Sigmoid colon (tissue), 7 donors: ENCODE data around the gene SLC2A13. TPM values are rescaled to one million over a fixed set of nuclear protein-coding genes. Genes with fewer than 3 reads are reported as not detected.

Experiments used
- DNase-seq: peaks from one replicate; pipeline ENCODE4 v3.0.0-alpha.2; 2019
- H3K27ac ChIP-seq, 4 donors: fragments of 200-600 bp; sonication (generic); one replicate each; pipeline ENCODE4 v1.5.1; 2016 to 2019; ENCODE audit warnings: mild to moderate bottlenecking in 1 of 4
- H3K27me3 ChIP-seq, 3 donors: fragments of 200-600 bp; sonication (generic); one replicate each; pipeline ENCODE4 v1.5.1; 2019; ENCODE audit warnings: mild to moderate bottlenecking in 1 of 3
- H3K36me3 ChIP-seq, 4 donors: fragments of 200-600 bp; sonication (generic); one replicate each; pipeline ENCODE4 v1.5.1; 2016 to 2019
- H3K4me1 ChIP-seq, 4 donors: fragments of 200-600 bp; sonication (generic); one replicate each; pipeline ENCODE4 v1.5.1; 2017 to 2019
- H3K4me3 ChIP-seq, 4 donors: fragments of 200-600 bp; sonication (generic); one replicate each; pipeline ENCODE4 v1.5.1; 2017 to 2019; ENCODE audit warnings: mild to moderate bottlenecking in 2 of 4, moderate library complexity in 1 of 4
- H3K9me3 ChIP-seq, 4 donors: fragments of 200-600 bp in 3 of 4; sonication (generic) in 3 of 4; one replicate each; pipeline versions ENCODE4 v1.5.1 to v1.6.1; 2013 to 2019
- EP300 ChIP-seq, 4 donors: sonication (generic); formaldehyde crosslinking; IDR thresholded peaks; one replicate each; pipeline ENCODE4 v1.6.1; 2017; ENCODE audit warnings: antibody characterized with exemption in 4 of 4
- POLR2A ChIP-seq, 2 donors: fragments of 450-650 bp; IDR thresholded peaks; one replicate each; pipeline ENCODE4 v1.6.1; 2016; ENCODE audit warnings: antibody characterized with exemption in 2 of 2, mild to moderate bottlenecking in 2 of 2, moderate library complexity in 2 of 2
- POLR2AphosphoS5 ChIP-seq, 4 donors: sonication (generic); formaldehyde crosslinking; IDR thresholded peaks; one replicate each; pipeline ENCODE4 v1.6.1; 2017; ENCODE audit warnings: antibody characterized with exemption in 4 of 4
- WGBS, 2 donors: extraction: QIAGEN DNeasy Blood & Tissue Kit; methylation state at CpG; one replicate each; pipeline ENCODE4 v1.1.7; 2013; 5-methylcytosine and 5-hydroxymethylcytosine counted together
- intact Hi-C: fragments of 100-400 bp; cut with DNase I; formaldehyde crosslinking; loops from one replicate; pipeline ENCODE4 v1.15.1; 2023
- polyA plus RNA-seq, 3 donors: library from polyadenylated mRNA; stranded (reverse); fragments of 200-250 nt; gene quantifications; one replicate each; pipeline ENCODE4 v1.2.3, GENCODE V29; 2013
- total RNA-seq, 4 donors: library from RNA; depleted of rRNA; stranded (reverse); fragments of >200 nt; gene quantifications; one replicate each; pipeline ENCODE4 v1.1.0, GENCODE V29; 2016
- TF ChIP-seq, protein P1 (sequence below), 4 experiments: fragments of 450-650 bp in 3 of 4; fragments of 200-600 bp in 1 of 4; IDR thresholded peaks; one replicate each; pipeline ENCODE4 v1.5.1; 2016 to 2019; ENCODE audit warnings: antibody characterized with exemption in 4 of 4, mild to moderate bottlenecking in 3 of 4, moderate library complexity in 2 of 4
- donor health status: healthy with polysubstance abuse.
- donor health status: Bipolar disorder and iron deficiency.
- donor health status: healthy.

The SLC2A13 gene
- total and polyA plus RNA-seq, 7 donors: 1.8 to 32.3 (median 20.2) TPM

DNA sequence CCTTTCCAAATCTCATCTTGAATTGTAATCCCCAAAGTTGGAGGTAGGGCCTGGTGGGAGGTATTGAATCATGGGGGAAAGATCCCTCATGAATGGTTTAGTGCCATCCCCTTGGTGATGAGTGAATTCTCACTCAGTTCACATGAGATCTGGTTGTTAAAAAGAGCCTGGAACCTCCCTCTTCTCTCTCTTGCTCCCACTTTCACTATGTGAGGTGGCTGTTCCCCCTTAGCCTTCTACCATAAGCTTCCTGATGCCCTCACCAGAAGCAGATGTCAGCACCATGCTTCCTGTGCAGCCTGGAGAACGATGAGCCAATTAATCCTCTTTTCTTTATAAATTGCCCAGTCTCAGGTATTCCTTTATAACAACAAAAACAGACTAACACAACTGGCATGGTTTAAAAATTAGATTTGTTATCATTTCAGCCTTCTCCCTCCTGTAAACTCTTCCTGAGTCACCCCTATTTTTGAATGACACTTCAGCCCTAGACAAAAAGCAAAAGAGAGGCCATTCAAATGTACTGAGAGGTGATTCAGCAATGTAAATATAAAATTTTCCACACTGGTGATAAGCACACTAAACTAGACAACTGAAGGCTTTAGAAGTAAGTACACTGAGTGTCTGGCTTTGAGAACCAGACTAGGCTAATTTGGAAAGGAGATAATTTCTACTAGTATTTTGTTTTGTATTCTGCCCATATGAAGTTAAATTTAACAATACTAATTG, 274.1 kb downstream of the SLC2A13 start:
- Histone ChIP-seq H3K27me3 (no peaks in the 10 kb centered on the region), H3K36me3 (no peaks in the 10 kb centered on the region), H3K4me3 (no peak overlapping the region), H3K4me1 (no peaks in the 10 kb centered on the region), H3K27ac (no peak overlapping the region), H3K9me3 (no peaks in the 10 kb centered on the region)
- intact Hi-C loops: no loop called here
- 35 to 43% methylated on average over 1 of the region's 1 CpG for WGBS, 2 donors
- TF ChIP-seq EP300 (IDR thresholded peaks at IDR 0.05) (no peak), POLR2AphosphoS5 (IDR thresholded peaks at IDR 0.05) (no peak), POLR2A (IDR thresholded peaks at IDR 0.05) (no peak)
- TF ChIP-seq, protein P1, sequence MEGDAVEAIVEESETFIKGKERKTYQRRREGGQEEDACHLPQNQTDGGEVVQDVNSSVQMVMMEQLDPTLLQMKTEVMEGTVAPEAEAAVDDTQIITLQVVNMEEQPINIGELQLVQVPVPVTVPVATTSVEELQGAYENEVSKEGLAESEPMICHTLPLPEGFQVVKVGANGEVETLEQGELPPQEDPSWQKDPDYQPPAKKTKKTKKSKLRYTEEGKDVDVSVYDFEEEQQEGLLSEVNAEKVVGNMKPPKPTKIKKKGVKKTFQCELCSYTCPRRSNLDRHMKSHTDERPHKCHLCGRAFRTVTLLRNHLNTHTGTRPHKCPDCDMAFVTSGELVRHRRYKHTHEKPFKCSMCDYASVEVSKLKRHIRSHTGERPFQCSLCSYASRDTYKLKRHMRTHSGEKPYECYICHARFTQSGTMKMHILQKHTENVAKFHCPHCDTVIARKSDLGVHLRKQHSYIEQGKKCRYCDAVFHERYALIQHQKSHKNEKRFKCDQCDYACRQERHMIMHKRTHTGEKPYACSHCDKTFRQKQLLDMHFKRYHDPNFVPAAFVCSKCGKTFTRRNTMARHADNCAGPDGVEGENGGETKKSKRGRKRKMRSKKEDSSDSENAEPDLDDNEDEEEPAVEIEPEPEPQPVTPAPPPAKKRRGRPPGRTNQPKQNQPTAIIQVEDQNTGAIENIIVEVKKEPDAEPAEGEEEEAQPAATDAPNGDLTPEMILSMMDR (IDR thresholded peaks at IDR 0.05): no peak
- no peak for DNase-seq

DNA sequence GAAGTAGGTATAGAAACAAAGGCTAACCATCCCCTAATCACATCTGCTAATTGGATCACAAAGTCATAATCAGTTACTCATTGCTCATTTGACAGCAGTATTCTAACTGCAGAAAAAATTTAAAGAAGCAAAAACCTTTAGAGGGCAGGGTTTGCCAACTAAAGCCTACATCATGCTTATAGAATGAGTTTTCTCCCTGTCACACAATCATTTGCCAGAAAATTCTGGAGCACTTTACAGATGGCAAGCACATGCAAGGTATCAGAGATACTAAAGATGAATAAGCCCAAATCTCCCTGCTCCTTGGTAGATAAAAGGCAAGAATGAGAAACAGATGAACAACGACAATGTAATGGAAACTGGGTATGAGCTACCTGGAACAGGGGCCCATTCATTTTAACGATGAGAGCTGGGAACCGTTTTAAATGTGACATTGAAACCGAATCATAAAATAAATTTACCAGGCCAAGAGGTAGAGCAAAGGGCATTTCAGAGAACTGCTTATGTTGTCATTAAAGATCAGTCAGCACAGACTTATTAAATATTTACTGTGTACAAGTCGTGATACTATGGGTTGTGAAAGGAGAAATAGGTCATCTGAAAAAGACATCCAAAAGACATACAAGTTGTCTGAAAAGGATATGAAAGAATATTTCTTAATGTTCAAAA, 274.9 kb downstream of the SLC2A13 start:
- H3K27ac ChIP-seq: no peak overlapping the region
- H3K4me3 ChIP-seq: no peak overlapping the region
- no peaks in the 10 kb centered on the region for H3K9me3 ChIP-seq
- H3K4me1 ChIP-seq: no peaks in the 10 kb centered on the region
- 29 to 70% methylated on average over 5 of the region's 5 CpGs for WGBS, 2 donors
- intact Hi-C loops: no loop called here
- DNase-seq: no peak
- H3K36me3 ChIP-seq: no peaks in the 10 kb centered on the region
- TF ChIP-seq POLR2A (IDR thresholded peaks at IDR 0.05) (no peak), POLR2AphosphoS5 (IDR thresholded peaks at IDR 0.05) (no peak), EP300 (IDR thresholded peaks at IDR 0.05) (no peak)
- TF ChIP-seq, protein P1 (IDR thresholded peaks at IDR 0.05): no peak
- H3K27me3 ChIP-seq: no peaks in the 10 kb centered on the region

DNA sequence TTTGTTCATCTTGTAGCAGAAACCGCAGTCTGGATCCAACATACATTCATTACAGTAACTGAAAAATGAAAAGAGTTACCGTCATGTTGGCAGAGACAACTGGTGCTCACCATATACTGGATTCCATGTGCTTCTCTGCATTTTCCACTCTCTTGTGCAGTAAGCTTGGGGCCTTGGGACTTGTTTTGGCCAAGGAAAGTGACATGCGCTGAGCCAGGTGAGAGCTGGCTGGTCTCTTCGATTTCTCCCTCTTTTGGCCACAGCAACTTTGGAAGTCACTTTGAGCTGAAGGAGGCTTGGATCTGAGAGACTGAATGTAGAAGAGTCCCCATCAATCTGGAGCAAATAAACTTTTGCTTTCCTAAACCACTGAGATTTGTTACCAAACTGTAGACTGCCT, 275.7 kb downstream of the SLC2A13 start:
- 97 to 98% methylated on average over 4 of the region's 4 CpGs for WGBS, 2 donors
- Histone ChIP-seq H3K4me1 (no peaks in the 10 kb centered on the region), H3K27ac (no peak overlapping the region), H3K36me3 (no peaks in the 10 kb centered on the region), H3K27me3 (no peaks in the 10 kb centered on the region), H3K9me3 (no peaks in the 10 kb centered on the region), H3K4me3 (no peak overlapping the region)
- DNase-seq: no peak
- intact Hi-C loops: no loop called here
- TF ChIP-seq, protein P1 (IDR thresholded peaks at IDR 0.05): no peak
- TF ChIP-seq POLR2AphosphoS5 (IDR thresholded peaks at IDR 0.05) (no peak), EP300 (IDR thresholded peaks at IDR 0.05) (no peak), POLR2A (IDR thresholded peaks at IDR 0.05) (no peak)

GRCh38 chr12:39824505-39825212, 281.2 kb downstream of the SLC2A13 start:
- no peak for TF ChIP-seq EP300 (IDR thresholded peaks at IDR 0.05)
- TF ChIP-seq, protein P1 (IDR thresholded peaks at IDR 0.05): no peak
- no peak for TF ChIP-seq POLR2A (IDR thresholded peaks at IDR 0.05)
- TF ChIP-seq POLR2AphosphoS5 (IDR thresholded peaks at IDR 0.05): no peak
- DNase-seq: no peak
- Histone ChIP-seq H3K27me3 (no peaks in the 10 kb centered on the region), H3K9me3 (no peaks in the 10 kb centered on the region), H3K27ac (no peak overlapping the region), H3K4me1 (peaks cover 0 to 8% (median 4%) of the 10 kb centered on the region in 4 donors), H3K4me3 (no peak overlapping the region), H3K36me3 (no peaks in the 10 kb centered on the region)
- 83 to 88% methylated on average over 3 of the region's 3 CpGs for WGBS, 2 donors
- intact Hi-C loops: no loop called here
